Measurements from ENCODE around the gene METTL25B. TPM values are rescaled to one million over a fixed set of nuclear protein-coding genes. Genes with fewer than 3 reads are reported as not detected.

Gene METTL25B
- total and polyA plus RNA-seq, 2 of the 13 experiments (the other 11 are each of a cell fraction or from before 2014, with no cell fraction given): 11.9 to 24.0 TPM

DNA sequence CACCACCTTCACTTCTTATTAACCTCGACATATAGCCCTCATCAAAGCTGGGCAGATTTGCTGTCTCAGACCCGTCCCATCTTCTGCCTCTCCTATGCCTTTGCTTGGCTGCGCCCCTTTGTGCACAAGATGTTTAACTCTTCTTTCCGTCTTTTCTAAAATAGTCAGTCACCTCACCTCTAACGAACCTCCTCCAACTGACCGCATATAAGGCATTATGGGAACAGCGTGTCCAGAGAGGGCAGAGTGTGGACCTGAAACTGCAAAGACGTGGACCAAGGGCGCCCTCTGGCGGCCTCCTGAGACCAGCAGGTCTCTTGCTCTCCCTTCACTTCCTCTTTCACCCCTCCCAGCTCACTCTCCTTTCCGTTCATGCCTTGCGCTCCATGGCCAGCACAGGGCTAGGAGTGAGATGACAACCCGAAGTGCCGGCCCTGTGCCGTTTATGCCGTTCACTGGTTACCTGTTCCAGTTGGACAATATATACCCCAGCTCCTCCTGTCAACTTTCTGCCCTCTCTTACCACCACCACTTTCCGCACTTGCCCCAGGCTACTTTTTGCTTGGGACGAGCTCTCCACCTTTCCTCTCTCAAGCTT is 2.5 kb upstream of the METTL25B start (continued):
- TF ChIP-seq, protein P1, sequence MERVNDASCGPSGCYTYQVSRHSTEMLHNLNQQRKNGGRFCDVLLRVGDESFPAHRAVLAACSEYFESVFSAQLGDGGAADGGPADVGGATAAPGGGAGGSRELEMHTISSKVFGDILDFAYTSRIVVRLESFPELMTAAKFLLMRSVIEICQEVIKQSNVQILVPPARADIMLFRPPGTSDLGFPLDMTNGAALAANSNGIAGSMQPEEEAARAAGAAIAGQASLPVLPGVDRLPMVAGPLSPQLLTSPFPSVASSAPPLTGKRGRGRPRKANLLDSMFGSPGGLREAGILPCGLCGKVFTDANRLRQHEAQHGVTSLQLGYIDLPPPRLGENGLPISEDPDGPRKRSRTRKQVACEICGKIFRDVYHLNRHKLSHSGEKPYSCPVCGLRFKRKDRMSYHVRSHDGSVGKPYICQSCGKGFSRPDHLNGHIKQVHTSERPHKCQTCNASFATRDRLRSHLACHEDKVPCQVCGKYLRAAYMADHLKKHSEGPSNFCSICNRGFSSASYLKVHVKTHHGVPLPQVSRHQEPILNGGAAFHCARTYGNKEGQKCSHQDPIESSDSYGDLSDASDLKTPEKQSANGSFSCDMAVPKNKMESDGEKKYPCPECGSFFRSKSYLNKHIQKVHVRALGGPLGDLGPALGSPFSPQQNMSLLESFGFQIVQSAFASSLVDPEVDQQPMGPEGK (CRISPR knock-in tag; IDR thresholded peaks at IDR 0.05): peak; percentile 53
- peak; percentile 44; the same call in 1 of the 2 replicates for TF ChIP-seq ZNF512B (CRISPR knock-in tag; IDR thresholded peaks at IDR 0.05; ENCODE audit: borderline replicate concordance)
- no peak for TF ChIP-seq NKX3-1 (CRISPR knock-in tag; IDR thresholded peaks at IDR 0.05)
- no peak for TF ChIP-seq NONO (IDR thresholded peaks at IDR 0.05)
- 0 out of 2 replicates have a peak, but pooled peaks have one; percentile 26 for TF ChIP-seq NONO (CRISPR knock-in tag; conservative IDR thresholded peaks at IDR 0.05)
- TF ChIP-seq, protein P2, sequence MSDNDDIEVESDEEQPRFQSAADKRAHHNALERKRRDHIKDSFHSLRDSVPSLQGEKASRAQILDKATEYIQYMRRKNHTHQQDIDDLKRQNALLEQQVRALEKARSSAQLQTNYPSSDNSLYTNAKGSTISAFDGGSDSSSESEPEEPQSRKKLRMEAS (IDR thresholded peaks at IDR 0.05): peak; percentile 46; the same call in 1 of the 2 replicates
- peak; percentile 62; the same call in 1 of the 2 replicates for TF ChIP-seq PHF20 (CRISPR knock-in tag; IDR thresholded peaks at IDR 0.05)
- 0 out of 2 replicates have a peak, but pooled peaks have one; percentile 15 for TF ChIP-seq FOXO1 (CRISPR knock-in tag; IDR thresholded peaks at IDR 0.05)
- TF ChIP-seq LCORL (IDR thresholded peaks at IDR 0.05): no peak
- TF ChIP-seq LCORL (CRISPR knock-in tag; IDR thresholded peaks at IDR 0.05): 0 out of 2 replicates have a peak, but pooled peaks have one; percentile 39
- TF ChIP-seq, protein P3, sequence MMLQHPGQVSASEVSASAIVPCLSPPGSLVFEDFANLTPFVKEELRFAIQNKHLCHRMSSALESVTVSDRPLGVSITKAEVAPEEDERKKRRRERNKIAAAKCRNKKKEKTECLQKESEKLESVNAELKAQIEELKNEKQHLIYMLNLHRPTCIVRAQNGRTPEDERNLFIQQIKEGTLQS (CRISPR knock-in tag; IDR thresholded peaks at IDR 0.05): no peak
- TF ChIP-seq, protein P4, sequence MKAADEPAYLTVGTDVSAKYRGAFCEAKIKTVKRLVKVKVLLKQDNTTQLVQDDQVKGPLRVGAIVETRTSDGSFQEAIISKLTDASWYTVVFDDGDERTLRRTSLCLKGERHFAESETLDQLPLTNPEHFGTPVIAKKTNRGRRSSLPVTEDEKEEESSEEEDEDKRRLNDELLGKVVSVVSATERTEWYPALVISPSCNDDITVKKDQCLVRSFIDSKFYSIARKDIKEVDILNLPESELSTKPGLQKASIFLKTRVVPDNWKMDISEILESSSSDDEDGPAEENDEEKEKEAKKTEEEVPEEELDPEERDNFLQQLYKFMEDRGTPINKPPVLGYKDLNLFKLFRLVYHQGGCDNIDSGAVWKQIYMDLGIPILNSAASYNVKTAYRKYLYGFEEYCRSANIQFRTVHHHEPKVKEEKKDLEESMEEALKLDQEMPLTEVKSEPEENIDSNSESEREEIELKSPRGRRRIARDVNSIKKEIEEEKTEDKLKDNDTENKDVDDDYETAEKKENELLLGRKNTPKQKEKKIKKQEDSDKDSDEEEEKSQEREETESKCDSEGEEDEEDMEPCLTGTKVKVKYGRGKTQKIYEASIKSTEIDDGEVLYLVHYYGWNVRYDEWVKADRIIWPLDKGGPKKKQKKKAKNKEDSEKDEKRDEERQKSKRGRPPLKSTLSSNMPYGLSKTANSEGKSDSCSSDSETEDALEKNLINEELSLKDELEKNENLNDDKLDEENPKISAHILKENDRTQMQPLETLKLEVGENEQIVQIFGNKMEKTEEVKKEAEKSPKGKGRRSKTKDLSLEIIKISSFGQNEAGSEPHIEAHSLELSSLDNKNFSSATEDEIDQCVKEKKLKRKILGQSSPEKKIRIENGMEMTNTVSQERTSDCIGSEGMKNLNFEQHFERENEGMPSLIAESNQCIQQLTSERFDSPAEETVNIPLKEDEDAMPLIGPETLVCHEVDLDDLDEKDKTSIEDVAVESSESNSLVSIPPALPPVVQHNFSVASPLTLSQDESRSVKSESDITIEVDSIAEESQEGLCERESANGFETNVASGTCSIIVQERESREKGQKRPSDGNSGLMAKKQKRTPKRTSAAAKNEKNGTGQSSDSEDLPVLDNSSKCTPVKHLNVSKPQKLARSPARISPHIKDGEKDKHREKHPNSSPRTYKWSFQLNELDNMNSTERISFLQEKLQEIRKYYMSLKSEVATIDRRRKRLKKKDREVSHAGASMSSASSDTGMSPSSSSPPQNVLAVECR (CRISPR knock-in tag; IDR thresholded peaks at IDR 0.05; ENCODE audit: borderline replicate concordance): peak; percentile 55; the same call in 1 of the 2 replicates
- TF ChIP-seq GATA4 (IDR thresholded peaks at IDR 0.05; ENCODE audit: borderline replicate concordance, low read depth): no peak

All from HepG2 (cell line).